Chondrocyte (in vitro differentiated cells): Measurements from ENCODE around the gene LTBP1. TPM values are rescaled to one million over a fixed set of nuclear protein-coding genes. Genes with fewer than 3 reads are reported as not detected.

ENCODE experiments used
- DNase-seq: peaks from one replicate; pipeline ENCODE4 v3.0.0; 2021; ENCODE audit warnings: mixed read lengths, low spot score
- H3K27ac Mint-ChIP-seq: one replicate; pipeline ENCODE4 v1.8.0; 2021; ENCODE audit warnings: mild to moderate bottlenecking, moderate library complexity, mixed read lengths; ENCODE audit not compliant: unreplicated experiment
- H3K27me3 Mint-ChIP-seq: 2 replicates; pipeline ENCODE4 v1.8.0; 2021; ENCODE audit warnings: low read depth, mixed read lengths
- H3K36me3 Mint-ChIP-seq: 2 replicates; pipeline ENCODE4 v1.8.0; 2021; ENCODE audit warnings: low read depth, mixed read lengths
- H3K4me1 Mint-ChIP-seq: 2 replicates; pipeline ENCODE4 v1.8.0; 2021; ENCODE audit warnings: low read depth, mild to moderate bottlenecking, mixed read lengths
- H3K4me3 Mint-ChIP-seq: one replicate; pipeline ENCODE4 v1.8.0; 2021; ENCODE audit warnings: mild to moderate bottlenecking, moderate library complexity, mixed read lengths; ENCODE audit not compliant: unreplicated experiment
- H3K9me3 Mint-ChIP-seq: 2 replicates; pipeline ENCODE4 v1.8.0; 2021; ENCODE audit warnings: low read depth, mixed read lengths
- CTCF ChIP-seq: fragments of 200-600 bp; sonication (generic); IDR thresholded peaks from 2 replicates; pipeline ENCODE4 v1.5.0; 2021; ENCODE audit warnings: antibody characterized with exemption, mild to moderate bottlenecking, moderate library complexity
- total RNA-seq: library from RNA; stranded (reverse); gene quantifications from 3 replicates; pipeline ENCODE4 v1.2.1, GENCODE V29; 2021

Gene LTBP1
- total RNA-seq, 1 donor from 2014 or later = 398 TPM

- Mint-ChIP-seq H3K36me3 (peaks cover 8% of the 10 kb centered on the region), H3K27me3 (no peaks in the 10 kb centered on the region), H3K9me3 (no peaks in the 10 kb centered on the region), H3K27ac (peak overlapping the region; percentile 92), H3K4me3 (no peak overlapping the region), H3K4me1 (peaks cover 89% of the 10 kb centered on the region)
- peak; percentile 14 for TF ChIP-seq CTCF
- DNase-seq = no peak
Measured at GRCh38 chr2:33215299-33215698, 268.5 kb downstream of the LTBP1 start.

- Mint-ChIP-seq H3K36me3 (peaks cover 10% of the 10 kb centered on the region), H3K27ac (peak overlapping the region; percentile 92), H3K4me1 (peaks cover 89% of the 10 kb centered on the region), H3K9me3 (no peaks in the 10 kb centered on the region), H3K27me3 (no peaks in the 10 kb centered on the region), H3K4me3 (no peak overlapping the region)
- no peak for DNase-seq
- no peak for TF ChIP-seq CTCF
Measured at GRCh38 chr2:33215983-33216382, 269.2 kb downstream of the LTBP1 start.

GRCh38 chr2:33216508-33217182, 269.9 kb downstream of the LTBP1 start:
- Mint-ChIP-seq H3K9me3 (no peaks in the 10 kb centered on the region), H3K27me3 (no peaks in the 10 kb centered on the region), H3K4me3 (no peak overlapping the region), H3K36me3 (peaks cover 12% of the 10 kb centered on the region), H3K27ac (peak overlapping the region; percentile 92), H3K4me1 (peaks cover 89% of the 10 kb centered on the region)
- no peak for TF ChIP-seq CTCF
- no peak for DNase-seq

- no peaks in the 10 kb centered on the region for H3K27me3 Mint-ChIP-seq
- H3K9me3 Mint-ChIP-seq = no peaks in the 10 kb centered on the region
- TF ChIP-seq CTCF = no peak
- H3K27ac Mint-ChIP-seq = peak overlapping the region; percentile 53
- H3K4me1 Mint-ChIP-seq = peaks cover 81% of the 10 kb centered on the region
- H3K36me3 Mint-ChIP-seq = peaks cover 14% of the 10 kb centered on the region
- no peak overlapping the region for H3K4me3 Mint-ChIP-seq
- DNase-seq = no peak
Measured at GRCh38 chr2:33217406-33217805, 270.7 kb downstream of the LTBP1 start.

GRCh38 chr2:33219114-33219513, 272.4 kb downstream of the LTBP1 start:
- Mint-ChIP-seq H3K27ac (peak overlapping the region; percentile 25), H3K27me3 (no peaks in the 10 kb centered on the region), H3K9me3 (no peaks in the 10 kb centered on the region), H3K4me1 (peaks cover 74% of the 10 kb centered on the region), H3K36me3 (peaks cover 19% of the 10 kb centered on the region), H3K4me3 (no peak overlapping the region)
- TF ChIP-seq CTCF = no peak
- DNase-seq = no peak
